B cell (primary cell): ENCODE data around the gene RAPGEF5.

ENCODE experiments used
- CTCF ChIP-seq: fragments of 200-600 bp; IDR thresholded peaks from one replicate; pipeline ENCODE4 v1.8.0; 2022; ENCODE audit warnings: antibody characterized with exemption, mild to moderate bottlenecking
- EZH2 ChIP-seq: IDR thresholded peaks from 2 replicates; pipeline ENCODE4 v1.6.1; 2012; ENCODE audit warnings: borderline replicate concordance, low read depth, mild to moderate bottlenecking, moderate library complexity, low read length; ENCODE audit not compliant: insufficient read depth, poor library complexity, severe bottlenecking

DNA sequence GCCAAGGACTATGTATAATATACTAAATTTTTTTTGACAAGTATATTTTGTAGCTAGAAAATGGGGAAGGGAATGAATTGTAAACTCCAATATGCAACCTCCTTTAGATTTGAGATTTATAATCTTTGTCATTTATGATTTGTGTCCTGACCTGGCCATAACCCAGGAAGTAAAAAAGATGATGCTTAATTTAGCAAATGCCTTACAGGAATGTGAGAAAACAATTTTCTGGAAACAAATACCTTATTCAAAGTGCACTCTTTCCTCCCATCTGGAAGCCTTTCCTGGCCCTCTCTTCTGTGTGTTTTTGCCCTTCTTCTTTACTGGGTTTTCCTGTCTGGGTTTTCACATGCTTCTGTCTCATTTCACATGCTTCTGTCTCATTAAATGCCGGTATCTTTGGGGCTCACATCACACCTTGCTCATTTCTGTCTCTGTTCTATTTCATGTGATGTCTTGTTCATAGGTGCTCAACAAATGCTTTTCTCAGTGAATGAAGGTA lies 149.2 kb downstream of the RAPGEF5 start:
- TF ChIP-seq CTCF (no peak), EZH2 (no peak)
